B cell (primary cell): Measurements from ENCODE around the gene RAI14.

Experiments
- EZH2 ChIP-seq: IDR thresholded peaks from 2 replicates; pipeline ENCODE4 v1.6.1; 2012; ENCODE audit warnings: borderline replicate concordance, low read depth, mild to moderate bottlenecking, moderate library complexity, low read length; ENCODE audit not compliant: insufficient read depth, poor library complexity, severe bottlenecking
- TF ChIP-seq, protein P1 (sequence below): fragments of 200-600 bp; IDR thresholded peaks from one replicate; pipeline ENCODE4 v1.8.0; 2022; ENCODE audit warnings: antibody characterized with exemption, mild to moderate bottlenecking

DNA sequence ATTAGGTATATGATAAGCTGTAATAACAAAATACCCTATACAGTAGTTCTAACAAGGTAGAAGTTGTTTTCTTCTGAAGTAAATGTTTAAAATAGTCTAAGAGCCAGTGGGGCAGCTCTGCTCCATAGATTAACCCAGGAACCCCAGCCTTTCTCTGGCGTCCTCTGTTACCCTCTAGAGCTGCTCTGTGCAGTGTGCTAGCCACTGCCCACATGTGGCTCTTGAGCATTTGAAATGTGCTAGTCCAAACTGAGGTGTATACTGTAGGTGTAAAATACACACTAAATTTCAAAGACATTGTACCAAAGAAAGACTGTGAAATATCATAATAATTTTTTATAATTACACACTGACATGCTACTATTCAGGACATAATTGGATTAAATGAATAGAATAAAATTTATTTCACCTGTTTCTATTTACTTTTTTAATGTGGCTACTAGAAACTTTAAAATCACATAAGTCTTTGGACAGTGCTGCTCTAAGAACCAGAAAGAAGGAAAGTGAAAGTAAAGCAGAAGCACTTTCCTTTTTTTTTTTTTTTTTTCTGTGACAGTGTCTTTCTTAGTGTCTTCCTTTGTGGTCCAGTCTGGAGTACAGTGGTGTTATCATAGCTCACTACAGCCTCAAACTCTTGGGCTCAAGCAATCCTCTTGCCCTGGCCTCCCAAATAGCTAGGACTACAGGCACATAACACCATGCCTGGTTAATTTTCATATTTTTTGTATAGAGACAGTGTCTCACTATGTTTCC is 39.3 kb downstream of the RAI14 start:
- TF ChIP-seq, protein P1, sequence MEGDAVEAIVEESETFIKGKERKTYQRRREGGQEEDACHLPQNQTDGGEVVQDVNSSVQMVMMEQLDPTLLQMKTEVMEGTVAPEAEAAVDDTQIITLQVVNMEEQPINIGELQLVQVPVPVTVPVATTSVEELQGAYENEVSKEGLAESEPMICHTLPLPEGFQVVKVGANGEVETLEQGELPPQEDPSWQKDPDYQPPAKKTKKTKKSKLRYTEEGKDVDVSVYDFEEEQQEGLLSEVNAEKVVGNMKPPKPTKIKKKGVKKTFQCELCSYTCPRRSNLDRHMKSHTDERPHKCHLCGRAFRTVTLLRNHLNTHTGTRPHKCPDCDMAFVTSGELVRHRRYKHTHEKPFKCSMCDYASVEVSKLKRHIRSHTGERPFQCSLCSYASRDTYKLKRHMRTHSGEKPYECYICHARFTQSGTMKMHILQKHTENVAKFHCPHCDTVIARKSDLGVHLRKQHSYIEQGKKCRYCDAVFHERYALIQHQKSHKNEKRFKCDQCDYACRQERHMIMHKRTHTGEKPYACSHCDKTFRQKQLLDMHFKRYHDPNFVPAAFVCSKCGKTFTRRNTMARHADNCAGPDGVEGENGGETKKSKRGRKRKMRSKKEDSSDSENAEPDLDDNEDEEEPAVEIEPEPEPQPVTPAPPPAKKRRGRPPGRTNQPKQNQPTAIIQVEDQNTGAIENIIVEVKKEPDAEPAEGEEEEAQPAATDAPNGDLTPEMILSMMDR: no peak
- no peak for TF ChIP-seq EZH2
